Epithelial cell of esophagus (primary cell): Measurements from ENCODE around the gene WWC1.
A peak's percentile ranks its signal among the peaks of the same experiment; 100 is the strongest.
"Not testable (repeated sequence)": the region's sequence is repeated elsewhere in the genome, so short reads cannot be mapped to it uniquely, and the experiment has no call there.

Experiments used
- DNase-seq: peaks from one replicate; pipeline ENCODE4 v3.0.0; 2010; ENCODE audit warnings: low read depth
- H3K4me3 ChIP-seq: 2 replicates; pipeline ENCODE4 v1.5.1; 2011; ENCODE audit warnings: mild to moderate bottlenecking, low read length, control low read depth
- CTCF ChIP-seq: IDR thresholded peaks from 2 replicates; pipeline ENCODE4 v1.5.1; 2011; ENCODE audit warnings: low read depth, mild to moderate bottlenecking, low read length, control low read depth, inconsistent platforms; ENCODE audit not compliant: insufficient read depth; ENCODE audit errors: missing control alignments

The WWC1 gene

GRCh38 chr5:168432903-168433302 is 141.5 kb downstream of the WWC1 start:
- H3K4me3 ChIP-seq = no peak overlapping the region
- DNase-seq = no peak
- no peak for TF ChIP-seq CTCF

DNA sequence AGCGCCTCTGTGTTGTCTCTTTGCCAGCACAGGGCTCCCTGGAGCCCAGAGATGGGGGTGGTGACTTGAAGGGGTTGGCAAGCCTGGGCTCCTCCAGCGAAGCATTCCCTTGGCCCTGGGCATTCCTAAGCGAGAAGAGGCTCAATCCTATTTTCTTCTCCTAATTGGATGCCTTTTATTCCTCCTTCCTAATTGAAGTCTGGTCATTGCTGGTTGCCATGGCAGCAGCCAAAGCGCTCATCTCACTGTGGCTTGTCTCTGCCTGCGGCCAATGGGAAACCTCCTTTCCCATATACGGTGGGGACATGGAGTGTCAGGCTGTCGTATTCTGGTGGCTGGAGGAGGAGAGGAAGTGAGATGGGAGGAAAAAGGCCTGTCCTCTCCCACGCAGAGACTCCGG is 142.6 kb downstream of the WWC1 start:
- no peak for TF ChIP-seq CTCF
- no peak overlapping the region for H3K4me3 ChIP-seq
- DNase-seq = no peak

- no peak for DNase-seq
- no peak for TF ChIP-seq CTCF
- no peak overlapping the region for H3K4me3 ChIP-seq
Measured at GRCh38 chr5:168434746-168435321, 143.4 kb downstream of the WWC1 start.

DNA sequence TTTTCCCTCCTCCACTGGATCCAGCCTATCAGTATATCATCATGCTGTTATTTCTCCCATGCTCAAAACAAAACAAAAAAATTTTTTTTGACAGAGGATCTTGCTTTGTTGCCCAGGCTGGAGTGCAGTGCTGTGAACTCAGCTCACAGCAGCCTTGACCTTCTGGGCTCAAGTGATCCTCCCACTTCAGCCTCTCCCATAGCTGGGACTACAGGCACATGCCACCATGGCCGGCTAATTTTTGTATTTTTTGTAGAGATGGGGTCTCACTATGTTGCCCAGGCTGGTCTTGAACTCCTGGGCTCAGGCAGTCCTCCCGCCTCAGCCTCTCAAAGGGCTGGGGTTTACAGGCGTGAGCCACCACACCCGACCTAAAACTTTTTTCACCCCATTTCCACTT is 143.9 kb downstream of the WWC1 start:
- DNase-seq, H3K4me3 ChIP-seq: not testable (repeated sequence)

DNA sequence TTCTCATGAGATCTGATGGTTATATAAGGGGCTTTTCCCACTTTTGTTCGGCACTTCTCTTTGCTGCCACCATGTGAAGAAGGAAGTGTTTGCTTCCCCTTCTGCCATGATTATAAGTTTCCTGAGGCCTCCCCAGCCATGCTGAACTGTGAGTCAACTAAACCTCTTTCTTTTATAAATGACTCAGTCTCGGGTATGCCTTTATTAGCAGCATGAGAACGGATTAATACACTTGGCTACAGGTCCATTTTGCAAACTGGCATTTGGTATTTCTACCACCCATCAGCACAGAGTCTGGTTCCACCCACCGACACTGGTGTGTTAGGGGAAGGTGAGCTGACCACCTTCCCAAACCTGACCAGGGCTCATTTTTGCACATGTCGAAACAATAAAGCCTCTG is 146.9 kb downstream of the WWC1 start:
- peak; percentile 18 for DNase-seq
- H3K4me3 ChIP-seq = no peak overlapping the region
- TF ChIP-seq CTCF = no peak

GRCh38 chr5:168443533-168443932 is 152.1 kb downstream of the WWC1 start:
- no peak overlapping the region for H3K4me3 ChIP-seq
- no peak for DNase-seq
- TF ChIP-seq CTCF = no peak

DNA sequence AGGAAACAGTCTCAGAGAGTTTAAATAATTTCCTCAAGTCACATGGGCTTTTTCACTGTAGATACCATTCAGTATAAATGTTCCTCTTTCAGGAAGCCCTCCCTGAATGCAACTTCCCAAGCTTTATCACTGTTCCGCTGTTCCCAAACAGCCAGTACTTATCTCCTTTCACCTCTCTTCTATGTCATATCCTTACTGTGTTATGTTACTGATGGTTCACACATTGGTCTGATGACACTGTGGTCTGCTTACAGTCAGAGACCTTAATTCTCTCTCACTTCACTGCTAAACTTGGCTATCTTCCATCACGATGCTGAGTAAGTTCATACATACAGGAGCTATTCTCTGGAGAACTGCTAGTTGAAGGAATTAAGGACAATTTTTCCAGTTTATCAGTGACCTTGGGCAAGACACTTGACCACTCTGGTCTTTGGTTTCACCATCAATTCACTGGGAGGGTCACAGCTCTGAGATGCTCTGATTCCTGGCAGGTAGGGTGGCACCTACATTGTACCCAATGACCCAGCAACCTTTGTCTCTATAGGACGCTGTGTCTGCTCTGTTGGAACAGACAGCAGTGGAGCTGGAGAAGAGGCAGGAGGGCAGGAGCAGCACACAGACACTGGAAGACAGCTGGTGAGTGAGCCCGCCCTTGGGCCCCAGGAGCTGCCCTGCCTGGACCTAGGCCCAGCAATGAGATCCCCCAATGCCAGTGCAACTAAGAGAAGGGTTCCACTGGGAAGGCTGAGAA is 152.7 kb downstream of the WWC1 start:
- no peak for DNase-seq
- H3K4me3 ChIP-seq = no peak overlapping the region
- TF ChIP-seq CTCF = no peak
